GM21619 (cell line): ENCODE data around the gene NXF3.
"Not testable (repeated sequence)": the region's sequence is repeated elsewhere in the genome, so short reads cannot be mapped to it uniquely, and the experiment has no call there.

Experiments
- ATAC-seq: cut with Tn5 transposase; IDR thresholded peaks from one replicate; pipeline ENCODE4 v1.9.1; 2021; ENCODE audit not compliant: unreplicated experiment

The NXF3 gene

DNA sequence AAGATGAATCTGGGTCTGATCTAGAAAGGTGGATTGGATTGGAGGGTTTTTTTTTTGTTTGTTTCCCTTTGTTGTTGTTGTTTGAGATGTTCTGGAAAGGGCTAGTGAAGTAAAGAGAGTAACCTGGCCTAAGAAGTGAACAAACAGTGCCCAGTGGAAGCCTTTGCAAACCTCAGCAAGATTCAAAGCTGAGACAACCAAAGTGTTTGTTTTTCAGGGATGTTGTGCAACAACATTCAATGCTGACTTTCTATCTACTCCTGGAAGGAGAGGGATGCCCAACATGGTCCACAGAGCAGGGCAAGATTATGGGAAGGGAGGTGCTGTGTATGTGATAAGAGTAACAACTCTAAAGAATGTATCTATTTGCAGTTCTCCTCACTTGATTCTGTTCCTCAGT, 40.3 kb downstream of the NXF3 start:
- no peak for ATAC-seq

- ATAC-seq: no peak
Measured at GRCh38 chrX:103051260-103051789, 41.6 kb downstream of the NXF3 start.

DNA sequence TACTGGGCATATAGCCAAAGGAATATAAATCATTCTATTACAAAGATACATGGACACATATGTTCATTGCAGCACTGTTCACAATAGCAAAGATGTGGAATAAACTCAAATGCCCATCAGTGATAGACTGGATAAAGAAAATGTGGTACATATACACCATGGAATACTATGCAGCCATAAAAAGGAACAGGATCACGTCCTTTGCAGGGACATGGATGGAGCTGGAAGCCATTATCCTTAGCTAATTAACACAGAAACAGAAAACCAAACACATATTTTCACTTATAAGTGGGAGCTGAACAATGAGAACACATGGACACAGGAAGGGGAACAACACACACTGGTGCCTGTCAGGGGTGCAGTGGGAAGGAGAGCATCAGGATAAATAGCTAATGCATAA, 59.6 kb downstream of the NXF3 start:
- ATAC-seq: not testable (repeated sequence)
